SK-N-DZ (cell line): Measurements from ENCODE around the gene PITPNM3.

Experiments used
- DNase-seq: peaks from one replicate; pipeline ENCODE4 v3.0.0-alpha.2; 2015; ENCODE audit warnings: low spot score

The PITPNM3 gene

DNA sequence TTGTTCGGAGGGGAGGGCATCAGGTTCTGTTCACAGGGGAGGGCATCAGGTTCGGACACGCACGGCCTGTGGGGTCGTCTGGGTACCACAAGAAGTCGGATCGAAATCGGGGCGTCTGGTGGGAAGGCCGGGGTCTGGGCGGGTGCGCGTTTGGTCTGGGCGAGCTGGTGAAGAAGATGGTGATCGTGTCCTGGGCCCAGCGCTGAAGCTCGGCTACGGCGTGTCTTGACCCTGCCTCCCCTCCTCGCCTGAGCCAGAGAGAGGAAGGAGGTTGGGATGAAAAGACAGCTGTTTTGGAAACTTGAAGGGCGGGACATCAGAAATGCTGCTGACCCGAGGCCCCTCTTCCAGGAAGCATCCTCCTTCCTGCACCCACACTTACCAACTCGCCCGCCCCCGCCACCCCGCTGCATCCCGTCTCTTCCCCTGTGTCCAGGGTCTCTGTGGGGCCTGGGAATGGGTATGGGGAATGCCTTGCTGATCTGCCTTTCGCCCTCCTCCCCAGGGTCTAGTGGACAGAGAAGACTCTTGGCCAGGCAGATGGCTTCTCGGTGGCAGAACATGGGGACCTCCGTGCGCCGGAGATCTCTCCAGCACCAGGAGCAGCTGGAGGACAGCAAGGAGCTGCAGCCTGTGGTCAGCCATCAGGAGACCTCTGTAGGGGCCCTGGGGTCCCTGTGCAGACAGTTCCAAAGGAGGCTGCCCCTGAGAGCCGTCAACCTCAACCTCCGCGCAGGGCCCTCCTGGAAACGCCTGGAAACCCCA, 111.6 kb downstream of the PITPNM3 start:
- no peak for DNase-seq

- peak; percentile 98 for DNase-seq
Measured at GRCh38 chr17:6443692-6444570, 112.4 kb downstream of the PITPNM3 start, which contains the start of gene PIMREG. TSS of gene PIMREG (plus strand) at chr17:6444455. CDS start at chr17:6445111, 656 bp downstream.

GRCh38 chr17:6442775-6443174, 113.6 kb downstream of the PITPNM3 start:
- DNase-seq = no peak

DNA sequence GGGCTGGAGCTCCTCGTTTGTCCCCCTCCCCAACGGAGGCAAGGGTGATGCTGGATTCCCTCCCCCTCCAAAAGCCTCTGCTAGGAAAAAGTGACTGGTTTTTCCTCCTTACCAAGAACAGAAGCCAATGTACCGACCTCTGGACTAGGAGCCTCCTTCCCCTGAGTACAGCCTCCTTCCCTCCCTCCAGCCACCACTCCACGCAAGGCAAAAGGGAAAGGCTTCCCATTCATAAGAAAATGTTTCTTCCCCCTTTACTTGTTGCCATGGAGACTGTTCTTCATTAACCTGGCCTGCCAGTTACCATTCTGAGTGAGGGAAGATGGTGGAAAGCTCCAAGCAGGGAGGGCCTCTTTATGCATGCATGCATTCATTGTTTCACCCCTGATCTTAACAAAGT, 116.4 kb downstream of the PITPNM3 start:
- DNase-seq = no peak

DNA sequence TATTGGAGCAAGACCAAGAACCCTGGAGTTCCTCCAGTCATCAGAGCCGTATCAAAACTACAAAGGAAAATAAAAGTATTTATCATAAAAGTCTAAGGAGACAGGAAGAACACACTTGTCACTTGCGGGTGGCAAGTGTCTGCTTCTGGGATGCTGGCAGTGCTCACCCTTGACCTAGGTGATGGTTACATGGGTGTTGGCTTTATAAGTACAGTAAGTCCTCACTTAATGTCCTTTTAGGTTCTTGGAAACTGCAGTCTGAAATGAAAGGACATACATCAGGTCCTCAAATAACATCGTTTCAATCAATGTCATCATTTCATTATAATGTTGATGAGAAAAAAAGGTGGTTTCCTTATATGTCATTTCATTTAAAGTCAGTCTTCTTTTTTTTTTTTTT, 118.4 kb downstream of the PITPNM3 start:
- DNase-seq = no peak

GRCh38 chr17:6437466-6437865, 118.9 kb downstream of the PITPNM3 start:
- DNase-seq = no peak

DNA sequence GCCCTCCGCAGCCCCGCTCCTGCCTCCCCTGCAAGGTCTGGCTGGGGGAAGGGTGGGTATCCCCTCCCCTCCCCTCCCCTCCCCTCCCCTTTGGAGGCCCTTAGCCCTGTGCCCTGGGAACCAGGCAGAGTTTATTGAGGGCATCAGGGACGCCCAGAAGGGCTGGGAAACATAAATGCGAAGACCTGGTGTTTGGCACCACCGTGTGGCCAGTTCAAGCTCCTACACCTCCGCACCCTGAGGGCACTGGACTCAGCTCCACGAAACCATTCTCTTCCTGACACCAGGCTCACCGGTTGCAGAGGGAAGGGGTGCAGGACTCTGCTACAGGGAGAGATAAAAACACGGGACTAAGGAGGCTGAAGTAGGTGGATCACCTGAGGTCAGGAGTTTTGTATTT, 120.4 kb downstream of the PITPNM3 start:
- DNase-seq = peak; percentile 70

GRCh38 chr17:6435051-6435450, 121.3 kb downstream of the PITPNM3 start, which contains the start of gene AIPL1:
TSS of gene AIPL1 (minus strand) at chr17:6435121. CDS start at chr17:6435104, 17 bp downstream.
- no peak for DNase-seq

- no peak for DNase-seq
Measured at GRCh38 chr17:6430769-6431168, 125.6 kb downstream of the PITPNM3 start.

GRCh38 chr17:6429266-6429665, 127.1 kb downstream of the PITPNM3 start:
- DNase-seq = no peak

DNA sequence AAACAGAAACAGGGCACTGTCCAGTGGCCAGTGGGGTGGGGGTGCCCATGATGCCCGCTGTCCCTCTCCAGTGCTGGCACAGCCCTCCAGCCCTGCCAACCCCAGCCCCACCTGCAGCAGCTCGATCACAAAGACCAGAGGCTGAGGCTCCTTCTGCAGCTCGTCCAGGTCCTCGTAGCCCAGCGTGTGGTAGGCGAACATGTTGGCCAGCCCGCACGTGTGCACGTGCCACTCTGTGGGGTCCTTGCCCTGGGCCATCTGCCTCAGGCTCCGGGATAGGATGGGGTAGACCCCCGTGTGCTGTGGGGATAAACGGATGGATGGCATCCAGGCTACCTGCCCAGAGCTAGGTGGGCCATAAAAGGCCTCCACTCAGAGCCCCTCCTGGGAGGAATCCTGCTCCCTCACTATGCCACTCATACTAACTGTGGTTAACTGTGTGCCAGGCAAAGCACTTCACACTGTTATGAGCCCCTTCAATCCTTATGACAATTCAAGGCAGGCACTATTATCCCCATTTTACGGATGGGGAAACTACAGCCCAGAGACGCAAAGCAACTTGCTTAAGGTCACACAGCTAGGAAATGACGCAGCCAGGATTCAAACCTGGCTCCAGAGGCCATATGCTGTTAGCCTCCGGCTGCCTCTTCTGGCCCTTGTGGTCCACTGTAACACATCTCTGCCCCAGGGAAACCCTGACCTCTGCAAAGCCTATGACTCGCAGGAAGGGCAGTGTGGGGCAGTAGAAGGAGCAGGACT, 128.0 kb downstream of the PITPNM3 start:
- no peak for DNase-seq

DNA sequence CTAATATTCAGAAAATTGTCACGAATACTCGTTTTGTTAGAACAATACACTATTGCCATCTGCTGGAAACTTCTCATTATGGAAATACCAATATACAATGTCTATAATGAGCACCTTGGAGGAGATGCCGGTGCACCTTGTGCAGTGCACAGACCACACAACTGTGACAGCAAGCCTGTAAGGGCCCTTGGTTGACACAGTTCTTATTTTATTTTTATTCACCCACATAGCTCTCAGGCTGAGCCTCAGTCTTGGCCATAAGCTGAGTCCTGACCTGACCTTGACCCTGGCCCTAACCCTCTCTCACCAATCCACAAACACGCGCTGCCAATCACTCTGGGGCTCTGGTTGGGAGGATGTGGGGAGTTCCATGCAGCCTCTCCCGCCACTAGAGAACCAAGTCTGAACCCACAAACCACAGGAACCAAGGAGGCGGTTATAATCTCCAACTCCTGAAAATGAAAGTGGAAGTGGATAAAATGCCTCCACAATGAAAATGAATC, 129.0 kb downstream of the PITPNM3 start:
- DNase-seq = no peak

DNA sequence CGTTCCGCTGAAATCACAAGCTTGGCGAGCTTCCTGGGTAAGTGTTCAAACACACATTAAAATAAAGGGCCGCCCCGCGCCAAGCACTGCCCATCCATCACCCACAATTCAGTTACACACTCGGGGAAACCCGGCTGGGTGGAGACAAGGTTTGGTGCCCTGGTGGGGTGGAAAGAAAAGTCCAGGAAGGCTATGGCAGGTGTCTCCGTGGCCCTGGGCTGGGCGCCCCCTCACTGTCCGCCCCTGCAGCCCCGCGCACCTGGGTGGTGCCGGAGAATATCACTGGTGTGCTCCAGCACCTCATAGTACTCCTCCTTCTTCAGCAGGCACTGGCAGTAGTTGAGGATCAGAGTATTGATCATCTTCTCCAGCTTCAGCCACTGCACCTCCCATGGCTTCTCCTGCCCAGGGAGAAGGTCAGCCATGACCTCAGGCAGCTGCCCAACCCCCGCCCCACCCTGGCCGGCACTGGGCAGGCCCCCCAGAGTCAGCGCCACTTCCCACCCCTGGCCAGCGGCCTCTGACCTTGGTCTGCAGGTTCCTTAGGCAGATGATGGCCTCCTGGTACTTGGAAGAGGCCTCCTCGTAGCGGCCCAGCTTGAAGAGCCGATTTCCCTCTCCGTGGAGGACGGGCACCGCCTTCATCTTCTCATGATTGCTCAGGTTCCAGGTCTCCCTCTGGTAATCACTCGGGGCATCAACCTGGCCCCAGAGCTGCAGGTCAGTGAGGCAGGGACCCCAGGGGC, 129.8 kb downstream of the PITPNM3 start:
- DNase-seq = no peak

GRCh38 chr17:6425407-6425806, 130.9 kb downstream of the PITPNM3 start:
- no peak for DNase-seq

DNA sequence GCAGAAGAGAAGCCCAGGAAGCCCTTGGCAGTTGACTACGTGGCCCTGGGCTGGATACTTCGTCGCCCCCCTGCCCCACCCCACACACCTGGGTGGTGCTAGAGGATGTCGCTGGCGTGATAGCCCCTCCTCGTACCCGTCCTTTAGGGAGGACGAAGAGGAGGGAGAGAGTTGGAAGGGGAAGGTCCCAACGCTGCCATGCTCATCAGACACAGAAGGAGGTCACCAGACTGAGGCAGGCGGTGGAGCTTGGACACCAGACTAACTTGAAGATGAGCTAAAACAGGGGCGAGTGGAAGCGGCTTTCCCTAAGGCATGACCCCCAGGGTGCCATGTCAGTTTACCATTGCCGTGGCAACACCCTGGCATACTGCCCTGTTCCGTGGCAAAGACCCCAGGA, 132.4 kb downstream of the PITPNM3 start:
- DNase-seq = no peak

DNA sequence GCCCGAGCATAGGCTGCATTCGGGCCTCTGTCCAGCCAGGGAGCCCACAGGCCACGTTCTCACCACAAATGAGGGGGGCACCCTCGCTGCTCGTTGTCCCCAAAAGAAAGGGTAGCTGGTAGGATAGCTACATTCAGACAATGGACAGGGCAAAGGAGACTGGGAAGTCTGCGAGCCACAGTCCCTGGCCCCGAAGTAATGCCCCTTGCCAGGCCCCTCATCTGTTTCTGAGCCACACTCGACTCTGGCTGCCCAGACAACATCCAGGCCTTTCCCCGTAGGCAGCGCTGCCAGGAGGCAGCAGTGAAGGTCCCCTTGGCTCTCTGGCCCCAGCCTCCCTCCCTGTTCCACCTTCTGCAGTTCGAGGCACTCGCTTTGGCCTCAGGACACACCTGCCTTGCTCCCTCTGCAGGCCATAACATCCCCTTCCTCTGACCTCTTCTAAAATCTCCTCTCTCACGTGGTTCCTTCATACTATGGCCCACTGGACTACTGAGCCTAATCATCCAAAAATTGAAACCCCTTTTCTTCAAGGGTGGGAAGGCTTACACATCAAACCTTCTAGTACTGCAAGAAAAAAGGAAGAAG, 133.6 kb downstream of the PITPNM3 start:
- DNase-seq = no peak

GRCh38 chr17:6421700-6422604, 134.4 kb downstream of the PITPNM3 start:
- DNase-seq = peak; percentile 70

DNA sequence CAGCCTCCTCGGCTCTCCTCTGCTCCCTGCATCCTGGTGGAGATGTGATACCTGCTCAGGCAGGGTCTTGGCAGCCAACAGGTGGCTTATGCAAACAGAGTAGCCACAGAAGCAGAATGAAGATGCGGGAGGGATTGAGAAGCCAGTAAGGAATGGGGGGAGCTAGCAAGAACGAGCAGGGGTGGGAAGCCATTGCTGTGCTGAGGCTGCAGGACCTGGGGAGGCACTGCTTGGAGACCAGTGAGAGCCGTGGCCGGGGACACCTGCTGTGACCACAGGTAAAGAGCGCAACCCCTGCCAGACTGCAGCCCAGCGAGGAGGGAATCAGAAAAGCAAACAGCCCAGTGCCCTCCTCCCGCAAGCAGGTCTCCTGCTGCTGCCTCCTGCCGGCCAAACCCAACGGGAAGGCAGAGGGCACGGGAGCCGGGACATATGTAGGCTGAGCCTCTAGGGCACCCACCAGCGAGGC, 136.1 kb downstream of the PITPNM3 start:
- no peak for DNase-seq

DNA sequence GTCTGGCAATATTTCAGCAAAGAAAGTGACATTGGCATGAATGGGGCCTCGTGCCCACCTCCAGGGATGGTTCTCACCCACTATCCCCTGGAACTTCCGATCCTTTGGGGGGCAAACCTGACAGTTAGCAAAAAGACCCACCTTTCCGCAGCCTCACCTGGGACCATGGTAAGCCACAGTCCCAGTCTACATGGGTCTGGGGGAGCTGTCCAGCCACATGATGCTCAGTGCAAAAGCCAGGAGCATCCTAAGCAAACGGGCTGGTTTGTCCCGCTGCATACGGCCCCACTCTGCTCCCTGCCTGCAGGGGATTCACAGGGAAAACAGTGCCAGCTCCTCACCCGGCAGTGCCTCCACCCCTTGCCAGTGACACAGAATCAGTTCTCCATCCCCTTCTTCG, 140.7 kb downstream of the PITPNM3 start:
- no peak for DNase-seq
